Measurements from ENCODE around the gene SEMA5A.

Gene SEMA5A

GRCh38 chr5:9559965-9560364, 14.1 kb upstream of the SEMA5A start:
- no peak for TF ChIP-seq CTCF (IDR thresholded peaks at IDR 0.05; ENCODE audit: control insufficient read depth, extremely low read depth, insufficient read depth)
- peak; percentile 70 for DNase-seq (ENCODE audit: low read depth)
- H3K4me3 ChIP-seq (ENCODE audit: low read depth, low read length): no peak overlapping the region

- DNase-seq (ENCODE audit: low read depth): no peak
- H3K4me3 ChIP-seq (ENCODE audit: low read depth, low read length): no peak overlapping the region
- no peak for TF ChIP-seq CTCF (IDR thresholded peaks at IDR 0.05; ENCODE audit: control insufficient read depth, extremely low read depth, insufficient read depth)
Observed at GRCh38 chr5:9558319-9558965, 12.6 kb upstream of the SEMA5A start.

GRCh38 chr5:9557696-9558095, 11.8 kb upstream of the SEMA5A start:
- TF ChIP-seq CTCF (IDR thresholded peaks at IDR 0.05; ENCODE audit: control insufficient read depth, extremely low read depth, insufficient read depth): no peak
- no peak for DNase-seq (ENCODE audit: low read depth)
- H3K4me3 ChIP-seq (ENCODE audit: low read depth, low read length): no peak overlapping the region

- no peak for DNase-seq (ENCODE audit: low read depth)
- TF ChIP-seq CTCF (IDR thresholded peaks at IDR 0.05; ENCODE audit: control insufficient read depth, extremely low read depth, insufficient read depth): no peak
- no peak overlapping the region for H3K4me3 ChIP-seq (ENCODE audit: low read depth, low read length)
Observed at GRCh38 chr5:9555961-9556360, 10.1 kb upstream of the SEMA5A start.

- DNase-seq (ENCODE audit: low read depth): no peak
- no peak for TF ChIP-seq CTCF (IDR thresholded peaks at IDR 0.05; ENCODE audit: control insufficient read depth, extremely low read depth, insufficient read depth)
- H3K4me3 ChIP-seq (ENCODE audit: low read depth, low read length): no peak overlapping the region
Observed at GRCh38 chr5:9554122-9554521, 8.2 kb upstream of the SEMA5A start.

GRCh38 chr5:9553561-9553960, 7.7 kb upstream of the SEMA5A start:
- no peak for TF ChIP-seq CTCF (IDR thresholded peaks at IDR 0.05; ENCODE audit: control insufficient read depth, extremely low read depth, insufficient read depth)
- DNase-seq (ENCODE audit: low read depth): no peak

More at GRCh38 chr5:9553561-9553960, 7.7 kb upstream of the SEMA5A start:
- H3K4me3 ChIP-seq (ENCODE audit: low read depth, low read length): no peak overlapping the region

All from LNCaP clone FGC (cell line).